Stimulated activated CD4-positive, alpha-beta T cell treated with anti-CD3 and anti-CD28 coated beads, Interleukin-4, amount 100 ng/mL, for 4 hours (primary cell): Measurements from ENCODE around the gene TWIST2.

Experiments used
- DNase-seq, 2 experiments: peaks; one replicate each; pipeline ENCODE4 v3.0.0-alpha.2; 2020

TWIST2 gene

DNA sequence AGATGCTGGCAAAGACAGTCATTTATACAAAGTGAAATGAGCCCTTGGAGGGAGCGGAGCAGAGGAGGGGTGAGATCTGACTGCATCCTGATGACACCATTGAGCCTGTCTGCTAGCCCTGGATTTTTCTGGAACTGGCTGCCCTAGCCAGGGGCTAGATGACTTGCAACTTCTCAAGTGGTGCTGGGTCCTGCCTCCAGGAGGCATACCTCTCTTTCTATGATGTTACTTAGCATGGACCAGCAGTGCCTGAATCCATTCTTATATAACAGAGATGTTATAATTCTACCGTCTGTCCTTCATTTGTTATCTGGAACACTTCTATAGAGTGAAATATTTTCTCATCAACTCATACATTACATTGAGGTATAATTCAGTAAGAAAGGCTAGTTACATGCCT lies 8.5 kb upstream of the TWIST2 start:
- no peak for DNase-seq

DNA sequence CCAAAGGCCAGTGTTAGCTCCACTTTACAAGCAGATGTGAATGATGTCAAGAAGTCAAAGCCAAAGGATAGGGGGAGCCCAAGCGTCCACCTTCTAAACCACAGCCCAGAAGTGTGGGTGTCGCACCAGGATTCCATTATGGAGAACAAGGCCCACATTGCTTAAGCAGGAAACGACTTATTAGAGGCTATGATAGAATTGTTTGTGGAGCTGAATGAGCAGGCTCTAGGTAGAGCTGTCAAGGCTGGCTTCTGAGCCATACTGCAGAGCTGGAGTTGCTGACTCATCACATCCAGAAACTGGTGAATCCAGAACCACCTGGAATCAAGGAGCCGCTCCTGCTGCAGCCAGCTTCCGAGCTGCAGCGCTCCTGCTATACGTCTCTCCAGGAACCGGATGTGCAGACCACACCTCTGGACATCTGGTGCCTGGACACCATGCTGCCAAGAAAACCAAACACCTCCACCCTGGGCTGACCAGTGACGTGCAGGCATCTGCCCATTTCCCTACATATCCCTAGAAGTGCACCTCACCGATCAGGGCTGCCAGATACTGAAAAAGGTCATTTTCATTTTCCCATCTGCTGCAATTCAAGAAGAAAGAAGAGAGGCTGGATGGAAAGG lies 6.2 kb upstream of the TWIST2 start:
- no peak for DNase-seq

DNA sequence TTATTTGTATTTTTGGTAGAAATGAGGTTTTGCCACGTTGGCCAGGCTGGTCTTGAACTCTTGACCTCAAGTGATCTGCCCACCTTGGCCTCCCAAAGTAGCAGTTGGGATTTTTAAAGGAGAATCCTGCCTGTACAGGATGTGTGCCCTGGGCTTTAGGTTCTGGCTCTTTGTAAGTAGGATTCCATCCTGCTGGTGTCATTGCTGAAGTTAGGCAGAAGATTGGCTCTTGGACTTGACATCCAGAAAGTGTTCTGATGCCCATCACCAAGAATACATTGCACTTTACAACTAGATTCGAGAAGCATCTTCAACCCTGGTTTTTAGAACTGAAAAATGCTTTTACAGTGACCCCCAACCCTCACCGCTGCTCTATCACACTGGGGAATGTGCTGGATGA lies 4.4 kb upstream of the TWIST2 start:
- DNase-seq: no peak

DNA sequence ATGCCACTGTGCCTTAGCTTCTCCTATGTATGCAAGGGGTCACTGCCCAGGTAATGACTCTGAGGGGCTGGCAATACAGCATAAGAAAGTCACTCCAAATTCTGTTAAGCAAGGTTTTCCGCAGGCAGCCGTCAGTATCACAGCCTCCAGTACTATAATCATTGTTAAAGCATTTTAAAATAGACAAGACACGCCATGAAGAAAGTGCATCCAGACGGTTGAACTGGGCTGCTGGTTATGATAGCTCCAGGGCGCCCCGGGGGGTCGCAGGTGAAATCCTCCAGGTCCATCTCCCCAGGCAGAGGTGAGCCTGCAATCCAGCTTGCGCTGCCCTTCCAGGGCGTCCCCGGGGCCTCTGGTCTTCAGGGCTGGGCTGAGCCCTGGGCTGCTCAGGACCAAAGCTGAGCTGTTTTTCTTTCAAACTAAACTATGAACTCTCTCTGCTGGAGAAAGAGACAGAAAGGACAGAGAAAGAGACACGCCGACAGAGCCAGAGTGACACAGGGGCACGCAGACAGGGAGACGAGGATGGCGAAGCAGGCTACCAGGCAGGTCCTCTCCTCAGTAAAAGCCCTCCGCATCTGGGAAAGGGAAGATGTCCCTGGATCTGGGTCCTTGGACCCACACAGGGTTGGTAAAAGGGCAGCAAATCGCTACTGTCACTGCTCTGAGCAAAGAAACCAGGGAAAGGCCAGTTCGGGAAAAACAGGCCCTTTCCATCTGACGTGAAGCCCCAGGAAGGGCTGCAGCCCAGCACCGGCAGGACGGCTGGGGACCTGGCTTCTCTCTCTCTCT lies 2.1 kb upstream of the TWIST2 start:
- no peak for DNase-seq

DNA sequence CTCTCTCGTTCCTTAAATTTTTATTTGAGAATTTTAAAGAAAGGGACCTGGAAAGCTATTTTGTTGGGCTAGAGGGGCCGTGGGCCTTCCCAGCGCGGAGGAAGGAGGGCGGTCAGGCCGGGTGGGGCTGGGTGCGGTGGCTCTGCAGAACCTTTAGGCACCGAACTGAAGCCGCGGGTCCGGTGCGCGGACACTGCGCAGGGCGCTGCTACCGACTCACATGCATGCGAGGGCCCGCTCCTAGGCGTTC lies 1.6 kb upstream of the TWIST2 start:
- no peak for DNase-seq

DNA sequence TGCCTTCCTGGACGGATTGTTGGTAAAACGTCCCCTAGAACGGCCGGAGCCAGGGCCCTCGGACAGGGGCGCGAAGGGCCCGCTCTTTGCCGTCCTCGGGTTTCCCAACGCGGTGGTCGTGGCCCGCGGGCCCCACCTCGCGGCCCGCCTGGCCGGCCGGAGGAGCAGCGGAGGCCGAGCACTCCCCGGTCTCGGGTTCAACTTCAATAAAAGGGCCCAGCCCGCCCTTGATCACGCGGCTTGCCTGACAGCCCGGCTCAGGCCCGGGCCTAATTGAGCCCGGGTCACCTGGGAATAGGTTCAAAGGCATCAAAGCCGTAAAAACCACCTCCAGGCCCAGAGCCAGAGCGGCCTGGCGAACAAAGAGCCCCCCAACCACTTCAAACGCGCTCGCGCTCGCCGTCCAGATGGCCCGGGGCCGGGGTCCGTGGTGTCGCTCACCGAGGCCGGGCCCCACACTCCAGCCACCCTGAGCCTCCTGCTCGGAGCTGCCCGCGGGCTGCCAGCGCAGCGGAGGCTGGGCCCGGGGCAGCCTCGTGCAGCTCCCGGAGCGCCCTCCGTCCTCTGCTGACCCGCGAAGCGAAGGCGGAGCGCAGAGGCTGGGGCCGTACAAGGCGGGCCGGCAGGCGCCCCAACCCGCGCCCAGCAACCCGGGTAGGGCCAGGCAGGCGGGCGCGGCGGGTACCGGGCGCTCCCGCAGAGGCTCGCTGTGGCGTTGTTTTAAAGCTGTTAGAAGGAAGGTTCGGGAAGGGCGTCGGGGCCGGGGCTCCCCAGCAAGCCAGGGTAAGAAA lies 1.1 kb upstream of the TWIST2 start:
- DNase-seq: no peak

DNA sequence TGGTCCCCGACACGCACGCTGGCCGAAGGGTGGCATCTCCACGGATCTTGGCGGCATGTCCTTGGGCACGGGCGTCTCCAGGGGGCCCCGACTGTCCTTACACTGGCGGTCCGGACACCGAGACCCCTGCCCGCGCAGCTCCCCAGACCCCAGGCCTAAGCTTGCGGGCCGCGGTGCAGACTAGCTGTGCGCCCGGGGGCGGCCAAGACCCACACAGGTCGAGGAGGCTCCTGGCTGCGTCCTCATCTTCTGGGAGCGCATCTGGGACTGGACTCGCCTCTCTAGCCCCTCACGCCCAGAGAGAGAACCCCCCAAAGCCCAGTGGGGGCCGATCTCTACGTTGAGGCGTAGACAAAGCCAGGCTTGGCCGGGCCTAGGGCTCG lies 475 bp upstream of the TWIST2 start:
- no peak for DNase-seq

DNA sequence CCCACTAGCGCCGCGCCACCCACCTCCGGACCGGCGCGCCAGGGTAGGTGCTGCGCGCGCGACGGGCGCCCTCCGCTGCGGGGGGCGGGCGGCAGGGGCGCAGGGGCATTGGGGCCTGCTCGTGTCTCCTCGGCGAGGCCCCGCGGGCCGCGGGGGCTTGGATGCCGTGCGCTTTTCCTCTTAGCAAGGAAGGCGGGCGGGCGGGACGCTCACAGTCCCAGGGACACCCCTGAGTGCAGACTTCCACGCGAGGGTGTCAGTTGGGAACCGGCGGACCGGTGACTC lies 748 bp downstream of the TWIST2 start:
- DNase-seq: no peak

DNA sequence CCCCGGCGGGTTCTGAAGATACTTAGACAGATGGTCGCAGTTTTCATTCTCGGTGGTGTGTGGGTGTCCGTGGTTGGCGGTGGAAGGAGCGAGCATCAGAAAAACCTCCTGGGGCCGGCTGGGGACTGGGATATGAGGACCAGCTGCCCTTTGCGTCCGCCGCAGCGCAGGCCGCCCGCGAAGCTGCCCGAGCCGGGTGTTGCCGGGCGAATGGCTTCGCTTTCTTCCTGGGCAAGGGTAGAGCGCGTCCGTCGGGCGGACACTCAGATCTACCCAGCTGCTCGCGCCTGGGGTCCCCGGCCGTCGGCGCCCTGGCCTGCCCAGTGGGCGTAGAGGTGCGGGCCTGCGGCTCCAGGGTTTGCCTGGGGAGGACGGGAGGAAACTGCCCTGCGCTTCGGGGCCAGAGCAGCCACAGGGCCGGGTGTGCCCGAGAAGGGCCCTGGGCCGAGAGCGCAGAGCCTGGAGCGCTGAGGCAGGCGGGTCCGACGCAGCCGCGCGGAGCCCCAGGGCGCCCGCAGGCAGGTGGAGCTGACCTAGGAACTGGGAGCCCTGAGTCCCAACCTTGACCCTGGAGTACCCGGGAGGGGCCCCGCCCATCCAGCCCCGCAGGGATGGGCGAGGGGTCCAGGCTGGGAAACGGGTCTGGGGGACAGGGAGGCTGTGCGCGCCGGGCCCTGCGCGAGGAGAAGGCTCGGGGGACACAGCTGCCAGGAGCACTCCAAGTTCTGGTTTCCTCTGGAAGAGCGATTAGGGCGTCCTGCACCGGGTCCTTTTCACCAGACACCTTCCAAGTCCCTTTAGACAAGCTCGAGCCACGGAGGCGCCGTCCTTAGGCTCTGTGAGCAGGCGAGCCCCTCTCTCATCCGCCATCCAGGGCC lies 1.3 kb downstream of the TWIST2 start:
- no peak for DNase-seq

DNA sequence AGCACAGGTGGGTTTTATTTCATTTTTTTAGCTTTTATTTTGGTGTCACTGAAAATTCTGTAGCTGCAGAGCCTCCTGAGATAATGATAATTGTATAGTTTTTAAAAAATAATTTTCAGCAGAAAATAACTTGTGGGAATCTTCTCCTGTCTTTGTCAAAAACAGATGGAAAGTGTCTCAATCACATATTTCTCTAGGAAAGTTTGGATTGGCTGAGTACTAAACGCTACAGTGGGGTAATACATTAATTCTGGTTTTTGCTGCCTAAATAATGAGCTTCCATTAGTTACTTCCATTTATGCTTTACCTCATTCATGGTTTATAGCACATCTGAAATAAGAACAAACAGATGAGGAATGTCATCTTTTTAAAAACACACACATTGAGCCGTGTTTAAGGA lies 2.2 kb downstream of the TWIST2 start:
- DNase-seq: no peak

DNA sequence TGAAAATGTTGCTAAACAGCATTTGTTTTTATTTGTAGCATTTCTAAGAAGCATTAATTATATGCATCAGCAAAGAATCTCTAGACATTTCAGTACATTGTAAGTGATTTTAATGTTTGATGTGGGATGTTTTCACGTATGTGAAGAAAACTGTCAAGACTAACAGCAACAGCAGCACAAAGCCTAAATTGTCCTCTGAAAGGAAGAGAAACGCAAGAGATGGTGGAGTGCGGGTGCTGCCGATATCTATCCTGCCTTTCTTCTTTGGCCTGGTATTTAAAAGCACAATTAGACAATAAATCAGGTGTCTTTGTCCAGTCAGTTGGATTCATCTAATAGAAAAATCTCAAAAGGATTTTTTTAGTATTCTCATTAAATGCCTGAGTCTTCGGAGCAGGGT lies 3.1 kb downstream of the TWIST2 start:
- DNase-seq: no peak

DNA sequence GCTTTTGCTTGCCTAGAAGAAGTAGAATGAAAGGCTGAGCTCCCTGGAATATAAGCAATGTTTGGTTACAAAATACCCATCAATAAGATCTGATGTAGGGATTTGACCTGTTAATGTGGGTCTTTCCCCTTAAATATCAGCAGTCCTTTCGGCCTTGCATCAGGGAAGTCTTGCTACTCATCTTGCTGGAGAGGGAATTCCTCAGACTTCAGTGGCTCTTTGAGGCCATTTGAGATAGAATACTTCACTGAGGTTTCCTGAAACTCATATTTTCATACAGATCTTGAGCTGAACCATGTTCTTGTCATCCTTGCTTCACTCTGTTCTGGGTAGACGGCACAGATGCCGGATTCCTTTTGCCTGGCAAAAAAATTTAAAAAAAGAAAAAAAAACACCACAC lies 3.9 kb downstream of the TWIST2 start:
- DNase-seq: no peak

DNA sequence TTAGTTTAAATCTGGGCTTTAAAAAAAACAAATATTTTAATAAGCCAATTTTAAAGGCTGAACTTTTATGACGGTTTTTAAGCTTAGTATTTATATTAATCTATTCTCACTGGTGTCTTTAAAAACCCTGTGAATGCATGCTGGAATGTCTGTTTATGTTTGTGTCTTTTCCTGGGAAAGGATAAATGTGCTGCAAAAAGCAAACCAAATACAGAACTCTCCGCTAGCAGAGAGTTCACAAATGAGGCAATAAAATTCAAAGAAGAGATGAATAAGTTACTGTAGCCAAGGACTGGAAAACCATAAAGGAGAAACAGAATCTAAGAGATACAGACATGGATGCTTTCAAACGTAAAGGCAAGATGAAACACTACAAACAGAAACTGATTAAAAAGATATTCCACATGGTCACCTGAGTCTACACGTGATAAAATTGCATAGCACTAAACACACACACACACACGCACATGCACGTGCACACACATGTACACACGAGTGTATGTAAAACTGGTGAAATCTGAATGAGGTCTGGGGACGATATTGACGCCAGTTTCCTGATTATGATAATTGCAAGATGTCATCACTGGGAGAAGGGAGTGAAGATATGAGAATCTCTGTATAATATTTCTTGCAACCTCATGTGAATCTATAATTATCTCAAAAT lies 4.5 kb downstream of the TWIST2 start:
- DNase-seq: no peak

DNA sequence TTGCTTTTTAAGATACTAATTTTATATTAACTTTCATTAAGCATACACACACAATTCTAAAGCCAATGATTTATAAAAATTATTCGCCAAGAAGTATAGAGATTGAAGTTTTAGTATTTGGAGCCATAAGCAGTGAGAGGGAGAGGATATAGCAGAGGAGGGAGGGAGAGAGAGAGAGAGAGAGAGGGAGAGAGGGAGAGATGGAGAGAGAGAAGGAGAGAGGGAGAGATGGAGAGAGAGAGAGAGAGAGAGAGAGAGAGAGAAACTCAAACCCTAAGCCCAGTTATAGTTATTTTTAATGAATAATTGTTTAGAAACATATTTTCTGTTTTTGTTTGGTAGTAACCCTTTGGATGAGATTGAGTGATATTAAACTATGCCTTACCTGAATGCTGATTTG lies 5.3 kb downstream of the TWIST2 start:
- DNase-seq: no peak

DNA sequence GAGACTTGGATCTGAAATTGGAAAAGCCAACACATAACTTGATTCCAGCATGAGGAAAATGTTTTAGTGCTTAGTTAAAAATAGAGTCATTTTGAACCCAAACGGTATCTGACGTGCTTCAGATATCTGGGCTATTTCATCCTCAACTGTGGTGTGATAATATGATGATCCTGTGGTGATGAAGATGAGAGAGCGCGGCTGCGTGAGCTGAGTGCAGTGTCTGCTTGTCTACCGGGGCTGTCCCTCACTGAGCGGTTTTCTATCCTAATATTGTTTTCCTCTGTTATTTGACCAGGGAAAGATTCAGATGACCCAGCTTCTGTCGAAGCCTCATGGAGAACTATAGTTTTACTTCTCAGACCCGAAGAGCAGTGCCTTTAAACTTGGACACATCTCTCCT lies 5.8 kb downstream of the TWIST2 start:
- DNase-seq: no peak

DNA sequence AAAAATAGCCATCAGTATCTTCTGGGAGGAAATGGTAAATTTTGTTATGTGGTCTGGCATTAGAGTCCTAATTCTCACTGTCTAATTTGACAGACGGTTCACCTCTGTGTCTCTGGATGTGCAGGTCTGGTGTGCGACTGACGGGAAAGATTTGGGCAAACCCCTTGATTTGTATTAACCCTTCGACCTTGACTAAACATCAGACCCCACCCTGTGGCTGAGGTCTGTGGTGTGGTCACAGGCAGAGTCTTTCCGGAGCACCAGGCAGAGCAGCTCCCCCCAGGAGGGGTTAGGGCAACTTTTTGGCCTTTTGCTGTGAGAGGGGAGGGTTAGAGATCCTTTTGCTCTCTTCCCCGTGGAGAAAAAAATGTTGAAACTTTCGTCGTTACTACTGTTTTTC lies 6.4 kb downstream of the TWIST2 start:
- DNase-seq: no peak

DNA sequence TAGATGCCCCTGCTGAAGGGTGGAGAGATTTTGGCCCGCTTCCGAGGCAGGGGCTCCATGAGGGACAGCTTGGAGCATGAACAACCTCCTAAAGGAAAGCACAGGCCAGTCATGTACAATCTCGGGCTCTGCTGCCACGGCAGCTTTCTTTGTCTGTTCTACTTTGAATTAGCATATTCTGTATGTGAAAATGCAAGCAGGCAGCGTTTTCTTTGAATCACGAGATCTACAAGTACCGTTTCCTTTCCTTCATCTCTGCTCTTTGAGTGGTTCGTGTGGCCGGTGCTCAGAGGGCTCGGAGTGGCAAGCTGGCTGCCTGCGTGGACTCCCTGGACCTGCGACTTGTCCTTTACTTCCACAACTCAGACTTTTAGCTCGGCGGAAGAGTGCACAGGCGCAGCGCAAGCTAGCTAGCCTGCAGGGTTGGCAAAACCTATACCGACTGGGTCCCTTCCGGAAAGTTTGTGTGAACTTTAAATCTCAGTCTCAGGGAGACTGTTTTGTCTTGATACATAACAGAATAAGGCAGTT lies 6.9 kb downstream of the TWIST2 start:
- no peak for DNase-seq

DNA sequence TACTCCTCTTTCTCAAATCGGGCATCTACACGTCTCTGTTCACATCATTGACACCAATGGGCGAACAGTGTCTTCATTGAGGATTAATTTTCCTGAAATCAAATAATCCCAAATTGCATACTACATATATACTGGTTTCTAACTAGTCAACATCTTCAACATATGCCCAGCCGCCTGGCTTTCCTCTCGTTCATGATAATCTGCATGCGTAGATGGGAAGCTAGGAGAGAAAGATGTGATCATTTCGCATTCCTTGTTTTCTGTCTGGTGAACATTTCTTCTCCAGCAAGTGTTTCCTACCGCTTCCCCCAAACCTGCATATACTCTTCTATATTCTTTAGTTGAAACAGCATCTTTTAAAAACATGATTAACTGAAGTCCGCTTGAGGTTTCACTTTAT lies 7.4 kb downstream of the TWIST2 start:
- no peak for DNase-seq

DNA sequence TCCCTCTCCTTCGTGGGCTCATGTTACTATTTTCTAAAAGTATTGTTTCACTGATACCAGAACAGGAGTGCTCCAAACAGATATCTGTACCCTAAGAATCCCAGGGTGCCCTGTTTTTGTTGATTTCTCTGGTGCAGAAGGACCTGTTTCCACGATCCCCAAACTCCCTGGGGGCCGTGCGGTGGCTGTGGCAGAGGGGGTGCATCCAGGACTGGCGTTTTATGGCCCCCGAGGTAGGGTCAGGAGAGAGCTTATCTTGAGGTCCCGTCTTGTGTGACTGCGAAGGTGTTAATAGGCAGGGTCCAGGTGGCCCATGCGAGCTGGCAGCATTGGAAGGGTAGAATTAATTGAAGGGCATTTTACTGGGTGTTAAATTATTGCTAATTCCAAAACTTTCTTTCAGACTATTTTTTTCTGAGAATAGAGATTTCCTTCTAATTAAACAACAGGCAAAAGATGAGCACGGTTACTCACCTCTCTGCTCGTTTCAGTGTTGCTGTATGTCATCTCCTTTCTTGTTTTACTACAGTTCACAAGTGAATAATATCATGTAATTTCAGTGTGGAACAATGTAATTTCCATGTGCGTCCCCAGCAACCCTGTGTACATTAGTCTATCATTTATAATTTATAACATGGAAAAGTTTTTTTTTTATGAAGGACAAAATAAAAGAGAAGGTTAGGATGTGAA lies 8.2 kb downstream of the TWIST2 start:
- DNase-seq: no peak

DNA sequence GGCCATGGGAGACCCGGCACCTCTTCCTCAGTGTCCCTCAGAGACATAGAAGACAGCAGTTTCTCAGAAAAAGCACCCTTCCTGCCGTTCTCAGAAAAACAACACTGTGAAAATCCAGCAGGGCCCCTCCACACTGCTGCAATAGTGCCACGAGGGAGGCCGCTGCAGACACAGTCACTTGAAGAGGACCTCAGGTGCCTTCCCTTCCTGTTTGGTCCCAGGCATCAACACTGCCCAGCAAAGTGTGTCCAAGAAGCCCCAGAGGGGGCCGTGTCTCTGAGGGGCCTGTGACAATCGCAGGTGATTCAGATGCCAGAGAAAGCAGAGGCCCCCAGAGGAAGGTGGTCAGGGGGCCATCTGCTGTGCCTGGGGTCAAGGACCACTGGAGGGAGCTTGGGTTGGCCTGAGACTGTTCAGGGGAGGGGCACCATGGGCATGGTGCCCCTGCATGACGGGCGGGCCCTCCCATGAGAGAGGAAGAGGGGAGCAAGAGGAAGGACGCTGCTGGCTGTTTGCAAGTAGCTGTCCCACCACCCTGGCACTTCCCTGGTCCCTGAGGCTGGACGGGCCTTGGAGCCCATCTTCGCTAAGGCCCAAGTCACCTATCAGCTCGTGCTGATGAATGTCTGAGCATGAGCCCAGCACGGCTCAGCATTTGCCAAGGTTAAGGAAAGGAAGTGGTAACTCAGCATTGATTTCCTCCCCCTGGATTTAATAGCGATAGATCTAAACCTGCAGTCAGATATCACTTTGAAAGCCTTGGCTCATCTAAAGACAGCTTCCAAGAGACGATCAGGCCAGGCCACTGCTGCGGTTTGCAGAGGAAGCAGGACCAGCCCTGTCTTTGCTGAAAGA lies 9.1 kb downstream of the TWIST2 start:
- no peak for DNase-seq

DNA sequence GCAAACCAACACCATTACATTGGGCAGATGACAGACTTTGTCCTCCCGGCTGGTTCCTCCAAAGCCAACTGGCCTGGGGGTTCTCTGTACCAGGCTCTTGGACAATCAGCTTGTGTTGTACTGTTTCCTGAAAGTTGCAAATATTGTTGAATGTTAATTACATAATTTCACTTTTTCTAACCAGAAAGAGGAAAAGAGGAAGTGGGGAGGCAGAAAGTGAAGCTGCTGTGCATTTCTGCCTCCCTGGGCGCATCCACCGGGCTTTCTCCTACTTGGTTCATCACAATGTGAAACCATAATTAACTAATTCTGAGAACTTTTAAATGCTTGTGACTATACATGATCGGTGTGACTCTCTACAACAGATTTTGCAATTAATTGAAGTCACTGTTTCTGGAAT lies 10.1 kb downstream of the TWIST2 start:
- no peak for DNase-seq
